ENCODE results near the gene EPM2AIP1. TPM values are rescaled to one million over a fixed set of nuclear protein-coding genes. Genes with fewer than 3 reads are reported as not detected.
A peak's percentile ranks its signal among the peaks of the same experiment; 100 is the strongest.

The EPM2AIP1 gene
- total and polyA plus RNA-seq, 7 experiments from 2014 or later = 3.7 to 43.4 (median 26.0) TPM

- H3K4me3 Mint-ChIP-seq = no peak overlapping the region
- intact Hi-C loops (cut with micrococcal nuclease) = no loop called here
- no peaks in the 10 kb centered on the region for H3K9me3 Mint-ChIP-seq
- DNase-seq (no peak), ATAC-seq (no peak)
- H3K27me3 ChIP-seq (ENCODE audit: control insufficient read depth in 2 of 2, insufficient read depth in 2 of 2, low read length in 2 of 2) = no peaks in the 10 kb centered on the region
- peaks cover 26 to 79% (median 39%) of the 10 kb centered on the region in 5 donors for H3K36me3 Mint-ChIP-seq
- ChIA-PET CTCF (interaction anchor here (0.6 kb wide), 1 partner anchor 150 kb away, joined by 4 read pairs; no protein-coding TSS in a partner anchor), POLR2A (no interaction called here)
- no peak overlapping the region for H3K4me3 ChIP-seq (ENCODE audit: low read length)
- H3K36me3 ChIP-seq (ENCODE audit: control insufficient read depth in 2 of 3, insufficient read depth in 3 of 3, low read length in 3 of 3) = peaks cover 9 to 89% (median 29%) of the 10 kb centered on the region in 3 experiments
- peaks cover 0 to 10% (median 5%) of the 10 kb centered on the region in 7 donors for H3K4me1 Mint-ChIP-seq
- H3K9me3 ChIP-seq (ENCODE audit: control insufficient read depth in 2 of 3, low read length in 3 of 3) = no peaks in the 10 kb centered on the region
- no peak overlapping the region for H3K27ac ChIP-seq (ENCODE audit: low read depth, low read length)
- no peak overlapping the region for H3K27ac Mint-ChIP-seq
- no peaks in the 10 kb centered on the region for H3K27me3 Mint-ChIP-seq
- no peaks in the 10 kb centered on the region for H3K4me1 ChIP-seq (ENCODE audit: control insufficient read depth in 2 of 2, insufficient read depth in 2 of 2, low read length in 2 of 2)
Observed at GRCh38 chr3:37026851-37027250, 33.9 kb upstream of the EPM2AIP1 start.

GRCh38 chr3:37025561-37026335 is 32.8 kb upstream of the EPM2AIP1 start:
- POLR2A ChIA-PET = no interaction called here

GRCh38 chr3:37024820-37025405 is 32.0 kb upstream of the EPM2AIP1 start:
- Histone ChIP-seq H3K4me3 (ENCODE audit: low read length) (no peak overlapping the region), H3K27me3 (ENCODE audit: control insufficient read depth in 2 of 2, insufficient read depth in 2 of 2, low read length in 2 of 2) (no peaks in the 10 kb centered on the region), H3K9me3 (ENCODE audit: control insufficient read depth in 2 of 3, low read length in 3 of 3) (no peaks in the 10 kb centered on the region), H3K36me3 (ENCODE audit: control insufficient read depth in 2 of 3, insufficient read depth in 3 of 3, low read length in 3 of 3) (peaks cover 13 to 91% (median 21%) of the 10 kb centered on the region in 3 experiments), H3K4me1 (ENCODE audit: control insufficient read depth in 2 of 2, insufficient read depth in 2 of 2, low read length in 2 of 2) (no peaks in the 10 kb centered on the region), H3K27ac (ENCODE audit: low read depth, low read length) (no peak overlapping the region)
- ATAC-seq = no peak
- H3K4me1 Mint-ChIP-seq = peaks cover 0 to 11% (median 5%) of the 10 kb centered on the region in 7 donors
- intact Hi-C loops (cut with micrococcal nuclease) = loop anchor here (1.0 kb wide), 1 partner anchor 188 kb away; no protein-coding TSS in a partner anchor
- no peaks in the 10 kb centered on the region for H3K27me3 Mint-ChIP-seq
- CTCF ChIA-PET = interaction anchor here (0.8 to 1.4 kb wide), 2 partner anchors 187 to 241 kb away, joined by 3 read pairs; no protein-coding TSS in a partner anchor
- no peaks in the 10 kb centered on the region for H3K9me3 Mint-ChIP-seq
- peak overlapping the region in 1 of 9 donors; percentile 60 for H3K27ac Mint-ChIP-seq
- H3K4me3 Mint-ChIP-seq = no peak overlapping the region
- POLR2A ChIA-PET = interaction anchor here (1.2 kb wide), 1 partner anchor 33 kb away, joined by 4 read pairs; no protein-coding TSS in a partner anchor
- H3K36me3 Mint-ChIP-seq = peaks cover 33 to 81% (median 36%) of the 10 kb centered on the region in 5 donors
- DNase-seq = no peak

More at GRCh38 chr3:37025561-37026335, 32.8 kb upstream of the EPM2AIP1 start:
- Mint-ChIP-seq H3K27ac (peak overlapping the region in 1 of 9 donors; percentile 10), H3K9me3 (no peaks in the 10 kb centered on the region), H3K4me3 (no peak overlapping the region), H3K36me3 (peaks cover 26 to 79% (median 36%) of the 10 kb centered on the region in 5 donors), H3K4me1 (peaks cover 0 to 11% (median 5%) of the 10 kb centered on the region in 7 donors), H3K27me3 (no peaks in the 10 kb centered on the region)
- no peak for DNase-seq
- no peak overlapping the region for H3K4me3 ChIP-seq (ENCODE audit: low read length)
- H3K27me3 ChIP-seq (ENCODE audit: control insufficient read depth in 2 of 2, insufficient read depth in 2 of 2, low read length in 2 of 2) = no peaks in the 10 kb centered on the region
- intact Hi-C loops (cut with micrococcal nuclease) = no loop called here
- H3K9me3 ChIP-seq (ENCODE audit: control insufficient read depth in 2 of 3, low read length in 3 of 3) = no peaks in the 10 kb centered on the region
- H3K4me1 ChIP-seq (ENCODE audit: control insufficient read depth in 2 of 2, insufficient read depth in 2 of 2, low read length in 2 of 2) = no peaks in the 10 kb centered on the region
- no peak for ATAC-seq
- H3K36me3 ChIP-seq (ENCODE audit: control insufficient read depth in 2 of 3, insufficient read depth in 3 of 3, low read length in 3 of 3) = peaks cover 13 to 90% (median 26%) of the 10 kb centered on the region in 3 experiments
- CTCF ChIA-PET = no interaction called here
- H3K27ac ChIP-seq (ENCODE audit: low read depth, low read length) = no peak overlapping the region

- Mint-ChIP-seq H3K27me3 (no peaks in the 10 kb centered on the region), H3K4me1 (peaks cover 0 to 11% (median 5%) of the 10 kb centered on the region in 7 donors), H3K9me3 (no peaks in the 10 kb centered on the region), H3K36me3 (peaks cover 36 to 85% (median 40%) of the 10 kb centered on the region in 5 donors), H3K27ac (no peak overlapping the region), H3K4me3 (no peak overlapping the region)
- DNase-seq (peak in 3 of 9 donors; percentile 2 to 12 (median 11)), ATAC-seq (no peak)
- peaks cover 13 to 91% (median 13%) of the 10 kb centered on the region in 3 experiments for H3K36me3 ChIP-seq (ENCODE audit: control insufficient read depth in 2 of 3, insufficient read depth in 3 of 3, low read length in 3 of 3)
- H3K27ac ChIP-seq (ENCODE audit: low read depth, low read length) = no peak overlapping the region
- intact Hi-C loops (cut with micrococcal nuclease) = loop anchor here (1.0 kb wide), 1 partner anchor 189 kb away; no protein-coding TSS in a partner anchor
- no peak overlapping the region for H3K4me3 ChIP-seq (ENCODE audit: low read length)
- no peaks in the 10 kb centered on the region for H3K9me3 ChIP-seq (ENCODE audit: control insufficient read depth in 2 of 3, low read length in 3 of 3)
- H3K4me1 ChIP-seq (ENCODE audit: control insufficient read depth in 2 of 2, insufficient read depth in 2 of 2, low read length in 2 of 2) = no peaks in the 10 kb centered on the region
- POLR2A ChIA-PET = interaction anchor here (1.2 kb wide), 1 partner anchor 32 kb away, joined by 4 read pairs; no protein-coding TSS in a partner anchor
- CTCF ChIA-PET = interaction anchor here (0.5 to 1.4 kb wide), 4 partner anchors 10 to 1212 kb away, joined by 3 to 5 read pairs (median 4); no protein-coding TSS in a partner anchor
- H3K27me3 ChIP-seq (ENCODE audit: control insufficient read depth in 2 of 2, insufficient read depth in 2 of 2, low read length in 2 of 2) = no peaks in the 10 kb centered on the region
Observed at GRCh38 chr3:37024092-37024491, 31.2 kb upstream of the EPM2AIP1 start.

- ATAC-seq (no peak), DNase-seq (no peak)
- no peak overlapping the region for H3K4me3 ChIP-seq (ENCODE audit: low read length)
- Mint-ChIP-seq H3K4me1 (peaks cover 0 to 11% (median 3%) of the 10 kb centered on the region in 7 donors), H3K9me3 (no peaks in the 10 kb centered on the region), H3K27ac (no peak overlapping the region), H3K4me3 (no peak overlapping the region), H3K27me3 (no peaks in the 10 kb centered on the region), H3K36me3 (peaks cover 40 to 73% (median 41%) of the 10 kb centered on the region in 5 donors)
- intact Hi-C loops (cut with micrococcal nuclease) = no loop called here
- ChIA-PET POLR2A (no interaction called here), CTCF (no interaction called here)
- no peaks in the 10 kb centered on the region for H3K27me3 ChIP-seq (ENCODE audit: control insufficient read depth in 2 of 2, insufficient read depth in 2 of 2, low read length in 2 of 2)
- no peak overlapping the region for H3K27ac ChIP-seq (ENCODE audit: low read depth, low read length)
- peaks cover 16 to 87% (median 27%) of the 10 kb centered on the region in 3 experiments for H3K36me3 ChIP-seq (ENCODE audit: control insufficient read depth in 2 of 3, insufficient read depth in 3 of 3, low read length in 3 of 3)
- H3K9me3 ChIP-seq (ENCODE audit: control insufficient read depth in 2 of 3, low read length in 3 of 3) = no peaks in the 10 kb centered on the region
- H3K4me1 ChIP-seq (ENCODE audit: control insufficient read depth in 2 of 2, insufficient read depth in 2 of 2, low read length in 2 of 2) = no peaks in the 10 kb centered on the region
Observed at GRCh38 chr3:37017683-37018082, 24.8 kb upstream of the EPM2AIP1 start.

GRCh38 chr3:37016903-37017302 is 24.0 kb upstream of the EPM2AIP1 start:
- Mint-ChIP-seq H3K4me1 (peaks cover 0 to 5% (median 0%) of the 10 kb centered on the region in 7 donors), H3K4me3 (no peak overlapping the region), H3K9me3 (no peaks in the 10 kb centered on the region), H3K27me3 (no peaks in the 10 kb centered on the region), H3K27ac (no peak overlapping the region), H3K36me3 (peaks cover 34 to 73% (median 41%) of the 10 kb centered on the region in 5 donors)
- CTCF ChIA-PET = no interaction called here
- POLR2A ChIA-PET = no interaction called here
- H3K4me3 ChIP-seq (ENCODE audit: low read length) = no peak overlapping the region
- intact Hi-C loops (cut with micrococcal nuclease) = no loop called here
- DNase-seq (no peak), ATAC-seq (no peak)
- H3K9me3 ChIP-seq (ENCODE audit: control insufficient read depth in 2 of 3, low read length in 3 of 3) = no peaks in the 10 kb centered on the region
- H3K36me3 ChIP-seq (ENCODE audit: control insufficient read depth in 2 of 3, insufficient read depth in 3 of 3, low read length in 3 of 3) = peaks cover 19 to 87% (median 34%) of the 10 kb centered on the region in 3 experiments
- H3K27me3 ChIP-seq (ENCODE audit: control insufficient read depth in 2 of 2, insufficient read depth in 2 of 2, low read length in 2 of 2) = no peaks in the 10 kb centered on the region
- H3K27ac ChIP-seq (ENCODE audit: low read depth, low read length) = no peak overlapping the region
- no peaks in the 10 kb centered on the region for H3K4me1 ChIP-seq (ENCODE audit: control insufficient read depth in 2 of 2, insufficient read depth in 2 of 2, low read length in 2 of 2)

Data from naive thymus-derived CD4-positive, alpha-beta T cell (primary cell).